Stimulated activated CD8-positive, alpha-beta memory T cell treated with anti-CD3 and anti-CD28 coated beads, Interleukin-4, amount 100 ng/mL, for 1 hour (primary cell): ENCODE results near the gene MRPL17.
"Not testable (repeated sequence)": the region's sequence is repeated elsewhere in the genome, so short reads cannot be mapped to it uniquely, and the experiment has no call there.

ENCODE experiments used
- DNase-seq, 2 donors: peaks; one replicate each; pipeline ENCODE4 v3.0.0-alpha.2; 2020; ENCODE audit warnings: low read depth in 2 of 2, low spot score in 1 of 2

MRPL17 gene

GRCh38 chr11:6684068-6684467, 928 bp upstream of the MRPL17 start:
- DNase-seq = not testable (repeated sequence)

GRCh38 chr11:6682591-6682935, 577 bp downstream of the MRPL17 start:
- no peak for DNase-seq

- DNase-seq = no peak
Observed at GRCh38 chr11:6681949-6682348, 1.2 kb downstream of the MRPL17 start.

GRCh38 chr11:6681505-6681904, 1.6 kb downstream of the MRPL17 start:
- DNase-seq = no peak

GRCh38 chr11:6677018-6677417, 6.1 kb downstream of the MRPL17 start:
- no peak for DNase-seq

- DNase-seq = no peak
Observed at GRCh38 chr11:6674862-6675261, 8.3 kb downstream of the MRPL17 start.

- no peak for DNase-seq
Observed at GRCh38 chr11:6674219-6674597, 8.9 kb downstream of the MRPL17 start.

- DNase-seq = no peak
Observed at GRCh38 chr11:6673523-6674218, 9.5 kb downstream of the MRPL17 start.

- no peak for DNase-seq
Observed at GRCh38 chr11:6671991-6672390, 11.1 kb downstream of the MRPL17 start.

- DNase-seq = no peak
Observed at GRCh38 chr11:6670202-6670830, 12.8 kb downstream of the MRPL17 start.

GRCh38 chr11:6667733-6668374, 15.3 kb downstream of the MRPL17 start:
- DNase-seq = no peak

GRCh38 chr11:6666302-6667183, 16.6 kb downstream of the MRPL17 start:
- DNase-seq = no peak

- DNase-seq = no peak
Observed at GRCh38 chr11:6664551-6664950, 18.6 kb downstream of the MRPL17 start.

GRCh38 chr11:6663794-6664469, 19.2 kb downstream of the MRPL17 start:
- DNase-seq = no peak

- no peak for DNase-seq
Observed at GRCh38 chr11:6660712-6661111, 22.4 kb downstream of the MRPL17 start.

GRCh38 chr11:6658647-6659046, 24.5 kb downstream of the MRPL17 start:
- DNase-seq = no peak

- no peak for DNase-seq
Observed at GRCh38 chr11:6657346-6657745, 25.8 kb downstream of the MRPL17 start.

GRCh38 chr11:6656936-6657335, 26.2 kb downstream of the MRPL17 start:
- no peak for DNase-seq

- no peak for DNase-seq
Observed at GRCh38 chr11:6656584-6656915, 26.6 kb downstream of the MRPL17 start.

- no peak for DNase-seq
Observed at GRCh38 chr11:6655790-6656583, 27.2 kb downstream of the MRPL17 start, which contains the start of gene DCHS1. DCHS1 (minus strand) TSS chr11:6655809; CDS start chr11:6641613, 14,196 bp downstream.
